RCC 7860 (cell line): ENCODE measurements around the gene SPRED3.
"Not testable (repeated sequence)": the region's sequence is repeated elsewhere in the genome, so short reads cannot be mapped to it uniquely, and the experiment has no call there.

Source experiments
- DNase-seq: peaks from one replicate; pipeline ENCODE4 v3.0.0-alpha.2; 2015; ENCODE audit warnings: low spot score
- FAIRE-seq: peaks from 2 replicates; lab custom pipeline; 2012; peaks lifted over from hg19 to GRCh38; lab: Jason Lieb, UNC

The SPRED3 gene

DNA sequence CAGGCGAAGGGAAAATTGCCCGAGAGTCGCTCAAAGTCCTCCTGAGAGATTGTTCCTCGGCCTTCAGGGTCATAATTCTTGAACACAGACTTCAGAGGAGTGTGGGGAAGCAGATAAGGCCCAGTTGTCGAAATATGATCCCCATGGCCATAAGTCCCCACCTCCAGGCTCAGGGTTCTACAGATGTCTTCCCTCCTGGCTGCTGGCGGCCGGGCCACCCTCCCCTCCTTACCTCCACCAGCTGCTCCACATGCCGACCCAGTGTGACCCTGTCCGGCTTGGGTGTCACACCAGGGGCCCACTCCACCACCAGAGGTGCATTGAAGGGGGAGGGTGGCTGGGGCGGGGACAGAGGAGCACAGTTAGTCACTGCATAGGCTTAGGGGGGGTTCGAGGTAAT lies 24.5 kb downstream of the SPRED3 start:
- DNase-seq, result no peak

GRCh38 chr19:38413416-38413815 lies 24.9 kb downstream of the SPRED3 start:
- DNase-seq, result no peak
- FAIRE-seq, result no peak

More for the DNA sequence above, 24.5 kb downstream of the SPRED3 start:
- no peak for FAIRE-seq

GRCh38 chr19:38417146-38417543 lies 28.6 kb downstream of the SPRED3 start:
- FAIRE-seq (no peak), DNase-seq (no peak)

DNA sequence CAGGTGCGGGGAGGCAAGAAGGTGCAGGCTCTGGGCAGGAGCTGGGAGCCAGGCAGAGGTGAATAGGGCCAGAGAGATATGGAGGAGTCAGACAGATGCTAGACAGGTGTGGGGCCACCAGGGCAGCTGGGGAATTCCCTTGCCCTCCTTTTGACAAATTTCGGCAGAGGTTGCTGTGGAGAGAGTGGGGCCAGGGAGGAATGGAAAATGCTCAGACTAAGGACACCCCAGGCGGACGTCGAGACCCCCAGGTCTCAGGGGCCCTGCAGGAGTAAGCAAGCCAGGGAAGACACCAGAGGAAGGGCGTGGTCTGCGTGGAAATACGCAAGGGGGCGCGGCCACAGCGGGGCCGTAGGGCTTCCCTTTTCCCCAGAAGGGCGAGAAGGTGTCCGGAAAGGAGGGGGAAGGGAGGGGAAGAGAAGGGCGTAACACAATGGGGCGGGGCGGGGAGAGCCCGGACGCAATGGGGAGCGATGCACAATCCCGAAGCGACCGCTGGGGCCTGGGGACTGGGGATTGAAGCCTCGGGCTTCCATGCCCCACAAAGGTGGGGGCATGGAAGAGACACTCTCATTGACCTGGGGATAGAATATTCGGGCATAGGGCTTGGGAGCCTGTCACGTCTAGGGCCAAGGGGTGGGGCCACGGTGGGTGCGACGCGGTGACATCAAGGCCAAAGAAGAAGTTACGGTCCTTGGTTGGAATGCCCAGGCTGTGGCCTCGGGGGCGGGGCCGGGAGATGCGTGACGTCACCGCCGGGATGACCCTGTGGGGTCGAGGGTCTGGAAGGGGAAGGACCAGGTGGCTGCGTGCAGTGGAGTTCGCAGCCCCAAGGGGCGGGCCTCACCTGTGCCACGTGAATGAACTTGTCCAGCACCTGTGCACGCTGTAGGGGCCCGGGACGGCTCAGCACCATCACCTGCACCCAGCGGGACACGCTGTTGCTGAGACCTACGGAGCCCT lies 29.3 kb downstream of the SPRED3 start:
- DNase-seq (no peak), FAIRE-seq (no peak)

DNA sequence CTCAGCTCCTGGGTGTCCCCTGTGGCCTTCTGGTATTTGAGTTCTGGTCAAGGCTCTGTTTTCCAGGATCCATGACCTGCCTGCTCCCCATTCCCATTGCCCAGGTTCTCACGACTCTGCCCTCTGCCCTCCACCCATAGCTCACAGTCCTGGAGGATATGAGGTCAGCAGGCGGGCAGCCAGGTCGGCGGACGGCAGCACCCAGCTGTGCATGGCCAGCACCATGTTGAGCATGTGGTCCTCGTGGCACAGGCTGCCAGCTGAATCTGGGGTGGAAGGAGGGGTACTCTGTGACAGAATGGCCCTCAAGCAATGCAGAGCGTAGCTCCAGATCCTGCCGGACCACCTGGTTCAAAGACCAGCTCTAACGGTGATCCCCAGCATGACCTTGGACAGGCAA lies 32.4 kb downstream of the SPRED3 start:
- DNase-seq, result no peak

GRCh38 chr19:38421856-38422255 lies 33.4 kb downstream of the SPRED3 start:
- no peak for DNase-seq

More for the DNA sequence above, 32.4 kb downstream of the SPRED3 start:
- no peak for FAIRE-seq

DNA sequence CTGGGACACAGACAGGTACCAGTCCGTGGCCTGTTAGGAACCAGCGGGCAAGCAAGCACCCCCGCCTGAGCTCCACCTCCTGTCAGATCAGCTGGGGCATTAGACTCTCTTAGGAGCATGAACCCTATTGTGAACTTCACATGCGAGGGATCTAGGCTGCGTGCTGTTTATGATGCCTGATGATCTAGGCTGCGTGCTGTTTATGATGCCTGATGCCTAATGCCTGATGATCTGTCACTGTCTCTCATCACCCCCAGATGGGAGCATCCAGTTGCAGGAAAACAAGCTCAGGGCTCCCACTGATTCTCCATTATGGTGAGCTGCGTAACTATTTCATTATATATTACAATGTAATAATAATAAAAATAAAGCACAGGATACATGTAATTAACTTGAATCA lies 33.9 kb downstream of the SPRED3 start:
- FAIRE-seq (no peak), DNase-seq (no peak)

More at GRCh38 chr19:38421856-38422255, 33.4 kb downstream of the SPRED3 start:
- no peak for FAIRE-seq

GRCh38 chr19:38424272-38424671 lies 35.8 kb downstream of the SPRED3 start:
- DNase-seq, result no peak
- no peak for FAIRE-seq

DNA sequence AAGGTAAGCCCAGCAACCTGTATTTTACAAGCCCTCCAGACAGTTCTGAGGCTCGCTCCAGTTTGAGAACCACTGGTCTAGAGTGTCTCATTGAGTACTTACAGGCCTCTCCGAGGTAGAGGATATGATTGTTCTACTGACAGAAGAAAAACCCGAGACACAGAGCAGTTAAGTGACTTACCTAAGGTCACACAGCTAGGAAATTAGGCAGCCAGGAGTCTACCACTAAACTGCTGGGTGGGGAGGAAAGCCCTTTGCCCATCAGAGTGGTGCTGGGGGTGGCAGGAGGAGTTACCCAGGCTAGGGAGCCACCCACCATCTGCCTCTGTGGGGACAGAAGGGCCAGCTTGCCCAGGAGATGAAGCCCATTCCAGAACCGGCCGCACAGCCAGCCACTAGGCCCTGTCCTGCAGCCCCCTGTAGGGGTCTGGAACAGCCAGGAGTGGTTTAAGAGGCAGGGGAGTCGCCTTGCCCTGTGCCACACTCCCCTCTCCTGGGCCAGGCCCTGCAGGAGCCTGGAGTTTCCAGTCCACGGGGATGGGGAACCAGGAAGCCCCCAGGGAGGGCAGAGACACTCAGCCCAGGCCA lies 36.8 kb downstream of the SPRED3 start:
- FAIRE-seq (no peak), DNase-seq (no peak)

- no peak for DNase-seq
- no peak for FAIRE-seq
Measured at GRCh38 chr19:38425810-38426466, 37.4 kb downstream of the SPRED3 start, which contains the start of gene RASGRP4. TSS of gene RASGRP4 (minus strand) at chr19:38426219. CDS start at chr19:38426091, 128 bp downstream.

DNA sequence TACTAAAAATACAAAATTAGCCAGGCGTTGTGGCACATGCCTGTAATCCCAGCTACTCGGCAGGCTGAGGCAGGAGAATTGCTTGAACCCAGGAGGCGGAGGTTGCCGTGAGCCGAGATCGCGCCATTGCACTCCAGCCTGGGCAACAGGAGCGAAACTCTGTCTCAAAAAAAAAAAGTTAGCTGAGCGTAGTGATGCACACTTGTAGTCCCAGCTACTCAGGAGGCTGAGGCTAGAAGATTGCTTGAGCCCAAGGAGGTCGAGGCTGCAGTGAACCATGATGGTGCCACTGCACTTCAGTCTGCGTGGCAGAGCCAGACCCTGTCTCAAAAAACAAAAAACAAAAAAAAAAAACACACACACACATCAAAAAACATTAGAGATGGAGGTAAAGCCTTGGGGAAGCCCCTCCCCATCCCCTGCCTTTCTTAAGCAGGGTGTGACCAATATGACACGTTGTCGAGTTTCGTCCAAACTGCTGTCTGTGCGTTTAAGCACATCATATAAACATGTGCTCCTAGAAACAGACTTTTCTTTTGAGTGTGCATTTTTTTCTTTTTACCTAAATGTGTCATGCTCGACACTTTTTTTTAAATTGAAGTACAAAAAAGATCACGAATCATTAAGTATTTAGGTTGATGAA lies 38.7 kb downstream of the SPRED3 start:
- not testable (repeated sequence) for DNase-seq, FAIRE-seq

DNA sequence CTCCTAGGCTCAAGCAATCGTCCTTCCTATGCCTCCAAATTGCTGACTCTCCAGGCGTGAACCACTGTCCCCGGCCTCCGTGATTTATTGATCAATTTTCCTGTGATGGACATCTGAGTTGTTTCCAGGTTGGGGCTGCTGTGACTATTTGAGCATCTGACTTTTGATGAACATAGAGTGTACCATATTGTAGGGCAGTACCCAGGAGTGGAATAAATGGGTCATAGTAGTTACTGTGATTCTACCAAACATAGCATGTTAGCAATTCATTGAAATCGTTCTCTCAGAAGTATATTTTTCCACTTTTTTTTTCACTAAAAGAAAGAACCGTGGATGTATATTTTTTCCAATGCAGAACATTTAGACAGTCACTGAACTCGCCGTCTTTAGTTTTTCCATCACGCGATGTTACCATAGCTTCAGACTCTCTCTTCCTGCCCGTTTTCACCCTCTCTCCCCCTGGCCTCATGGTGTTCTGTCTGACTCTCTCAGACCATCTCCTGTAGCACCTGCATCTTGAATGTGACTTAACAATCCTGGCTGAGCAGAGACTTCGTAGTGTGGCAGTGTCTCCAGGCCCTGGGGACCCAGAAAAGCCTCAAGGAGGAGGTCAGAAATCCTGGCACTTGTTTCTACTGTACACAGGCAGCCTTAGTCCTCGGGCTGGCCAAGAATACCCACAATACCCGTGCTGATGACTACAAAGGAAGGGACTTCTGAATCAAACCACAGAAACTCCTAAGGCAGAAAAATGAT lies 40.7 kb downstream of the SPRED3 start:
- FAIRE-seq (no peak), DNase-seq (no peak)

DNA sequence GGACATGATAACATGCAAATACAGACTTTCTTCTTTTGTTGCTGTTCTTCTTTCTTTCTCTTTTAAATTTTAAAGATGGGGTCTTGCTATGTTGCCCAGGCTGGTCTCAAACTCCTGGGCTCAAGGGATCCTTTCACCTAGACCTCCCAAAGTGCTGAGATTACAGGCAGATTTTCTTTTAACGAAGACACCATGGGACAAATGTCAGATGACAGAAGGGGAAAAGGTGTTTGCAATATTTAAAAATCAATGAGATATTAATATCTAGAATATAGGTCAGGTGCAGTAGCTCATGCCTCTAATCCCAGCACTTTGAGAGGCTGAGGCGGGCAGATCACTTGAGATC lies 41.3 kb downstream of the SPRED3 start:
- FAIRE-seq (no peak), DNase-seq (no peak)

DNA sequence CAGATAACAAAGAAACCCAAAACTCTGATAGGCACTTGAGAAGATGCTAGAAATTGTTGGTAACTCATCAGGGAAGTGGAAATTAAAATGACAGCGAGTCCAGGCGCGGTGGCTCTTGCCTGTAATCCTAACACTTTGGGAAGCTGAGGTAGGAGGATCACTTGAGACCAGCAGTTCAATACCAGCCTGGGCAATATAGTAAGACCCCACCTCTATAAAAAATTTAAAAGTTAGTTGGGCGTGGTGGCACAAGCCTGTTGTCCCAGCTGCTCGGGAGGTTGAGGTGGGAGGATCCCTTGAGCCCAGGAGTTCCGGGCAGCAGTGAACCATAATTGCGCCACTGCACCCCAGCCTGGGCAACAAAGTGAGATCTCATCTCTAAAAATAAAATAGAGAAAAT lies 42.4 kb downstream of the SPRED3 start:
- no peak for FAIRE-seq
- no peak for DNase-seq

DNA sequence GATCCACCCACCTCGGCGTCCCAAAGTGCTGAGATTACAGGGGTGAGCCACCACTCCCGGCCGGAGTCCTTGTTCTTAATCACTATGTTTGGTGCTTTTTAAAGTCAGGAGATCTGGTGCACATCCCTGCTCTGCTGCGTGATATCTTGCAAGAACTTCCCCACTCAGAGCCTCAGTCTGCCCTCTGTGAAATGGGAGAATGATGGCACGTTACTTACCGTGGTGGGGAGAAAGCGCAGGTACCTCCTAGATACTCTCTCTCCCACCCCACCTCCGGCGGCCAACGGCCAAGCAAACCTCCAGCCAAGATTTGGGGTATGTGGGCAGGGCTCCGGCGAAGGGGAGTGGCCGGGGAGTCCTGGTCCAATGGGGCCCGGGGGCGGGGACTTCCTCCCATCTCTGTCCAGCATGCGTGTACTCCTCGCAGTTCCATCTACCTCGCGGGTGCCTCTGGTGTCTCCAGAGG lies 44.8 kb downstream of the SPRED3 start, which contains the start of gene RYR1:
Gene RYR1 (plus strand): TSS at position 424 of the 466 bp plus-strand sequence. CDS start 139 bp downstream, outside the sequence.
- FAIRE-seq, result no peak
- no peak for DNase-seq

GRCh38 chr19:38434549-38435051 lies 46.1 kb downstream of the SPRED3 start:
- DNase-seq (no peak), FAIRE-seq (no peak)

GRCh38 chr19:38437295-38437694 lies 48.8 kb downstream of the SPRED3 start:
- FAIRE-seq, result no peak
- no peak for DNase-seq

- no peak for DNase-seq
- no peak for FAIRE-seq
Measured at GRCh38 chr19:38437917-38438316, 49.4 kb downstream of the SPRED3 start.

DNA sequence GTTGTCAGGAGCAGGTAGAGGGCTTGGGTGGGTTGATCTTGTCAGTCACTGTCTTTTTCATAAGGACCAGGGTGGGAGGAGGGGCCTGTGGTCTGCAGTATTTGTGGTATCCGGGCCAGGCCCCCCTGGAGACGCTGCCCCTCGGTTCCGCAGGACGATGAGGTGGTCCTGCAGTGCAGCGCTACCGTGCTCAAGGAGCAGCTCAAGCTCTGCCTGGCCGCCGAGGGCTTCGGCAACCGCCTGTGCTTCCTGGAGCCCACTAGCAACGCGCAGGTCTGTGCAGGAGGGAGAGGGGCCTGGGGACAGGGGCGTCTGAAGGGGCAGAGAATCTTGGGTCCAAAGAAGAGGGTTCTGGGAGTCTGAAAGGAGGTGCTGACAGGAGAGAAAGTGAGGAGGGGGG lies 52.1 kb downstream of the SPRED3 start:
- FAIRE-seq (no peak), DNase-seq (no peak)
